Gastrocnemius medialis (tissue), 4 donors: ENCODE data around the gene THRAP3.

ENCODE experiments used
- POLR2A ChIP-seq, 2 donors: fragments of 450-650 bp; IDR thresholded peaks; one replicate each; pipeline ENCODE4 v1.6.1; 2017; ENCODE audit warnings: antibody characterized with exemption in 2 of 2, mild to moderate bottlenecking in 2 of 2, moderate library complexity in 2 of 2
- TF ChIP-seq, protein P1 (sequence below), 5 experiments: fragments of 450-650 bp in 3 of 5; fragments of 200-600 bp in 2 of 5; sonication (generic) in 2 of 5; IDR thresholded peaks in 4 of 5; conservative IDR thresholded peaks in 1 of 5; 1 replicate in 4 of 5; 2 replicates in 1 of 5; pipeline ENCODE4 v1.5.1; 2016 to 2019; ENCODE audit warnings: antibody characterized with exemption in 5 of 5, mild to moderate bottlenecking in 3 of 5, moderate library complexity in 3 of 5

- TF ChIP-seq, protein P1, sequence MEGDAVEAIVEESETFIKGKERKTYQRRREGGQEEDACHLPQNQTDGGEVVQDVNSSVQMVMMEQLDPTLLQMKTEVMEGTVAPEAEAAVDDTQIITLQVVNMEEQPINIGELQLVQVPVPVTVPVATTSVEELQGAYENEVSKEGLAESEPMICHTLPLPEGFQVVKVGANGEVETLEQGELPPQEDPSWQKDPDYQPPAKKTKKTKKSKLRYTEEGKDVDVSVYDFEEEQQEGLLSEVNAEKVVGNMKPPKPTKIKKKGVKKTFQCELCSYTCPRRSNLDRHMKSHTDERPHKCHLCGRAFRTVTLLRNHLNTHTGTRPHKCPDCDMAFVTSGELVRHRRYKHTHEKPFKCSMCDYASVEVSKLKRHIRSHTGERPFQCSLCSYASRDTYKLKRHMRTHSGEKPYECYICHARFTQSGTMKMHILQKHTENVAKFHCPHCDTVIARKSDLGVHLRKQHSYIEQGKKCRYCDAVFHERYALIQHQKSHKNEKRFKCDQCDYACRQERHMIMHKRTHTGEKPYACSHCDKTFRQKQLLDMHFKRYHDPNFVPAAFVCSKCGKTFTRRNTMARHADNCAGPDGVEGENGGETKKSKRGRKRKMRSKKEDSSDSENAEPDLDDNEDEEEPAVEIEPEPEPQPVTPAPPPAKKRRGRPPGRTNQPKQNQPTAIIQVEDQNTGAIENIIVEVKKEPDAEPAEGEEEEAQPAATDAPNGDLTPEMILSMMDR (IDR thresholded peaks at IDR 0.05 in 4 of 5, conservative IDR thresholded peaks at IDR 0.05 in 1 of 5) = peak; percentile 46 to 78 (median 66)
- TF ChIP-seq POLR2A (IDR thresholded peaks at IDR 0.05) = no peak
Measured at GRCh38 chr1:36224537-36225282, 467 bp downstream of the THRAP3 start.
